Cardiac fibroblast (primary cell): Measurements from ENCODE around the gene SLC27A1.

ENCODE experiments used
- DNase-seq, 2 donors: peaks; one replicate each; pipeline versions ENCODE4 v3.0.0 to v3.0.0-alpha.2; 2010; ENCODE audit warnings: low read depth in 2 of 2
- H3K4me3 ChIP-seq, 2 donors: replicated peaks in 1 of 2; 1 replicate in 1 of 2; 2 replicates in 1 of 2; pipeline ENCODE4 v1.5.1; 2011; ENCODE audit warnings: low read depth in 2 of 2, low read length in 2 of 2, mild to moderate bottlenecking in 2 of 2, moderate library complexity in 1 of 2
- CTCF ChIP-seq: IDR thresholded peaks from one replicate; pipeline ENCODE4 v1.5.1; 2011; ENCODE audit warnings: low read depth, mild to moderate bottlenecking, low read length, inconsistent platforms

SLC27A1 gene

GRCh38 chr19:17526922-17527321 lies 56.6 kb downstream of the SLC27A1 start:
- no peak for TF ChIP-seq CTCF
- H3K4me3 ChIP-seq, result no peak overlapping the region
- no peak for DNase-seq

DNA sequence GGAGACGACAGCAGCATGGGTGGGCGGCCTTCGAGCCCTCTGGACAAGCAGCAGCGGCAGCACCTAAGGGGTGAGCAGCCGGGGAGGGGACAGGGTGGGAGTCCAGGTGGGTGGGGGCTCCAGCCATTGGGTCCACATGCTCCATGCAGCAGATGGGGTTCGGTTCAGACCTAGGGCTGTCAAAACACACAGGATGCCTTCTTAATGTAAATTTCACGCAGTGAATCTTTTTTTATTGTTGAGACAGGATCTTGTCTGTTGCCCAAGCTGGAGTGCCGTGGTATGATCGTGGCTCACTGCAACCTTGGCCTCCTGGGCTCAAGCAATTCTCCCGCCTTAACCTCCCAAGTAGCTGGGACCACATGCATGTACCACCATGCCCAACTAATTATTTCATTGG lies 57.0 kb downstream of the SLC27A1 start:
- no peak for DNase-seq
- H3K4me3 ChIP-seq, result no peak overlapping the region
- no peak for TF ChIP-seq CTCF

GRCh38 chr19:17528610-17529009 lies 58.3 kb downstream of the SLC27A1 start:
- no peak overlapping the region for H3K4me3 ChIP-seq
- TF ChIP-seq CTCF, result no peak
- DNase-seq, result no peak

- TF ChIP-seq CTCF, result no peak
- DNase-seq, result no peak
- H3K4me3 ChIP-seq, result no peak overlapping the region
Observed at GRCh38 chr19:17529239-17530158, 59.2 kb downstream of the SLC27A1 start.

DNA sequence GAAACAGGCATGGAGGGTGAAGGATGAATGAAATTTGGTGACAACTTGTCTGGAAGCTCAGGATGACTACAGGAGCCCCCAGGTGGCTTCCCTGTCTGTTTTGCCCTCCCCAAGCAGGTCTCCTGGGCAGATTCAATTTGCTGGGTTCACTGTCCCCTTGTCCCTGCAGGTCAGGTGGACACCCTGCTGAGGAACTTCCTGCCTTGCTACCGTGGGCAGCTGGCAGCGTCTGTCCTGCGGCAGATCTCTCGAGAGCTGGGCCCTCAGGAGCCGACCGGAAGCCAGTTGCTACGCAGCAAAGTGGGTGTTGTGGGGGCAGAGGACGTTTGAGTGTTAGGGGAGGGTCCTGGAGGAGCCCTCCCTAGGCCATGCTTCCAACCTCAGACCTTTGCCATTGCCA lies 60.3 kb downstream of the SLC27A1 start:
- no peak overlapping the region for H3K4me3 ChIP-seq
- DNase-seq, result no peak
- no peak for TF ChIP-seq CTCF

GRCh38 chr19:17532116-17532515 lies 61.8 kb downstream of the SLC27A1 start:
- TF ChIP-seq CTCF, result no peak
- no peak overlapping the region for H3K4me3 ChIP-seq
- no peak for DNase-seq
